Left renal cortex interstitium (tissue), 4 donors: ENCODE results near the gene PPP6R1. TPM values are rescaled to one million over a fixed set of nuclear protein-coding genes. Genes with fewer than 3 reads are reported as not detected.

Source experiments
- DNase-seq, 4 donors: peaks; one replicate each; pipeline ENCODE4 v3.0.0-alpha.2; 2013; ENCODE audit warnings: low read depth in 4 of 4, low spot score in 2 of 4, missing footprints in 1 of 4
- polyA plus RNA-seq, 4 donors: library from polyadenylated mRNA; unstranded; fragments of 120-200 nt; gene quantifications; one replicate each; pipeline ENCODE4 v1.2.1, GENCODE V29; 2013; ENCODE audit not compliant: insufficient read length in 4 of 4

Gene PPP6R1
- polyA plus RNA-seq, 4 donors: 37.3 to 61.5 (median 51.1) TPM

DNA sequence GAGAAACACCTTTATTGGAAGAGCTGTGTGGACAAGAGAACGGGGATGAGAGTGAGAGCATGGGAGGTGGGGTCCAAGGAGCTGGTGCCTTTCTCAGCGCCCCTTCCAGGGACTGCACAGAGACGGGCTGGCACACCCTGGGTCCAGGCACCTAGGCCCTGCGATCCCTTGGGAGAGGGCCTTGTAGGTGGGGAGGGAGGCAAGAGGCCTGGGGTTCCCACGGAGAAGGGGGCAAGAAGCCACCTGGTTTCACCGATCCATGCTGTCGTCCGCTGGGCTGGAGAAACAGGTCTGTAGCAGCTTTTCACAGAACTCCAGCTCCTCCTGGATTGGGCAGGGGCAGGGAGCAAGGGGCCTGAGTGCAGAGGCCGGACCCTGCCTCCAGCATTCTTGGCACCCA is 3.5 kb upstream of the PPP6R1 start:
- no peak for DNase-seq

DNA sequence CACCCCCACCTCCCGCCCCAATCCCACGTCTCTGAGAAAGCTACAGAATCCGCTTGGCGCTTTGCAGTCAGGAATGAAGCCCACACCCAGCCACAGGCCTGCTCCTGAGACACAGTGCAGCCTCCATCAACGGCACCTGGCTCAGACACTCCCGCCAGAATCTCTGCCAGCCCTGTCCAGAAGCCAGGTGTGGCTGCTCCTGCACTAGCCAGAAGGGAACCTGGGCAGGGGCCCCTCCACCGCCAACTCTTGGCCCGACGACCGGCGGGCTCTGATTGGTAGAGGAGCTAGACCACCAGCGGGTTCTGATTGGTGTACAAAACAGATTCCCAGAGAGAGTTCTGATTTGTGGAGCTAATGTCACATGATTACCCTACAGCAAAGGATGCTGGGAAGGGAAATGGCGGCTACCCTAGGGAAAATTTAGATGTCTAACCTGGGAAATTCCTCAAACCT is 2.9 kb upstream of the PPP6R1 start:
- no peak for DNase-seq

DNA sequence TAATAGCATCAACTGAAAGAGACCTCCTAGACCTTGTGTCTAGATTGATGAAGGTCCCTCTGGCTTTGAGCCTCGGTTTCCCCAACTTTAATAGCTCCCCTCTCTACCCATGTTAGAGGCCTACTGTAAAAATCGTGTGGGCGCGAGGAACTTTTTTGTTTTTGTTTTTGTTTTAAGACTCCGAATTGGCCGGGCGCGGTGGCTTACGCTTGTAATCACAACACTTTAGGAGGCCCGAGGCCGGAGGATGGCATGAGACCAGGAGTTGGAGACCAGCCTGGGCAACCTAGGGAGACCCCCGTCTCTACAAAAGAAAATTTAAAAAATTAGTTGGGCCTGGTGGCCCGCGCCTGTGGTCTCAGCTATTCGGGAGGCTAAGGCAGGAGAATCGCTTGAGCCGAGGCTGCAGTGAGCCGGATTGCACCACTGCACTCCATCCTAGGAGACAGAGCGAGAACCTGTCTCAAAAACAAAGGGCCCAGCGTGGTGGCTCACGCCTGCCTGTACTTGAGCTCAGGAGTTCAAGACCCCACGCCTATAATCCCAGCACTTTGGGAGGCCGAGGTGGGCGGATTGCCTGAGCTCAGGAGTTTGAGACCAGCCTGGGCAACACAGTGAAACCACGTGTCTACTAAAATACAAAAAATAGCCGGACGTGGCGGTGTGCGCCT is 858 bp upstream of the PPP6R1 start:
- DNase-seq: no peak

DNA sequence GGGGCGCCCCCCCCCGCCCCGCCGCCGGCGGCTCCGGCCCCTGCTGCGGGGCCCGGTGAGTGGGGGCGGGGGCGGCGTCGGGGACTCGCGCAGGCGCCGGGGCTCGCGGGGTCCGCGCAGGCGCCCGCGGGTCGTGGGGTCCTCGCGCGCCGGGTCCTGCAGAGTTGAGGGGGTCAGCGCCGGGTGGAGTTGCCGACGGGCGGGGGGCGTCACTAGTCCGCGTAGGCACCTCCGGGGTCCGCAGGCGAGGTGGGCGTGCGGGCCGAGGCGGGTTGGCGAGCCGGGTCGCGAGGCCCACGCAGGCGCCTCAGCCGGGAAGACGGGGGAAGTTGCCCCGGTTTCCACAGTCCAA is 365 bp downstream of the PPP6R1 start:
- DNase-seq: no peak

DNA sequence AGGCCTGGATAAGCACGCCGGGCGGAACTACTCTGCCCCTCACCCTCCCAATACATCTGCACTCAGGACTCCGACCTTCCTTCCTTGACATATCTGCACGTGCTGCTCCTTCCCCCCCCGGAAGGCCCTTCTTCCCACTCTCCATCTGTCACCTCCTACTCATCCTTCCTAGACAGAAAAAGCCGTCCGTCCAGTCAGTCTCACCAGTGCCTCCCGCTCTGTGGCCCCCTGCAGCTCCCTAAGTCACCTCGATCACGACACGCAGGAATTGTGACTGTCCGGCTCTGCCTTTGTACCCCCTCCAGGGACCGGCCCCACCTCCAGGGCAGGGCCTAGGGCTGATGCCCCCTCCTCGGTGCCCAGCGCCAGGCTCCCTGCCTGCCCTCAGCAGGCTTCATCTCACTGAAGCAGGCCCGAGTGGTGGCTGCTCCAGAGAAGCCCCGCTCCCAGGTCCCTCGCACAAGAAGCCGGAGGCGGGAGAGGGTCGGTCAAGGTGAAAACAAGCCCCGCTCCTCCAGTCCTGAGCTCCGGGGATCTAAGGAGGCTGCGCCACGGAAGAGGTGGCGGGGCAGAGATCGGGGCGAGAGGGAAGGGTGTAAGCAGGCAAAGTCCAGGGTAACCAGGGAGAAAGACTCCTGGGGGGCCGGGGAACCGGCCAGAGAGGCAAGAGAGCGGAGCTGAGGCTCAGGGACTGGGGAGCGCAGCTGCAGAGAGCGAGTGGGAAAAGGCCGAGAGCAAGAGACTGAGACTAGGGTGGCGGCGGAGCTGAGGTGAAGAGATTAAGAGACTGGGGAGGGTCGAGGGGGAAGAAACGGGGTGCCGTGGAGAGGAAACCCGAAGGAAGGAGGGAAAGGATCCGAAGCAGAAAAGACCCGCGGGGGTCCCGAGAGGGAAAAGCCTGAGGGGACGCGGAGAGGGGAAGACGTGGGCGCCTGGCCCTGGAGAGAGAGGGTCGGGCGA is 1.1 kb downstream of the PPP6R1 start:
- no peak for DNase-seq

DNA sequence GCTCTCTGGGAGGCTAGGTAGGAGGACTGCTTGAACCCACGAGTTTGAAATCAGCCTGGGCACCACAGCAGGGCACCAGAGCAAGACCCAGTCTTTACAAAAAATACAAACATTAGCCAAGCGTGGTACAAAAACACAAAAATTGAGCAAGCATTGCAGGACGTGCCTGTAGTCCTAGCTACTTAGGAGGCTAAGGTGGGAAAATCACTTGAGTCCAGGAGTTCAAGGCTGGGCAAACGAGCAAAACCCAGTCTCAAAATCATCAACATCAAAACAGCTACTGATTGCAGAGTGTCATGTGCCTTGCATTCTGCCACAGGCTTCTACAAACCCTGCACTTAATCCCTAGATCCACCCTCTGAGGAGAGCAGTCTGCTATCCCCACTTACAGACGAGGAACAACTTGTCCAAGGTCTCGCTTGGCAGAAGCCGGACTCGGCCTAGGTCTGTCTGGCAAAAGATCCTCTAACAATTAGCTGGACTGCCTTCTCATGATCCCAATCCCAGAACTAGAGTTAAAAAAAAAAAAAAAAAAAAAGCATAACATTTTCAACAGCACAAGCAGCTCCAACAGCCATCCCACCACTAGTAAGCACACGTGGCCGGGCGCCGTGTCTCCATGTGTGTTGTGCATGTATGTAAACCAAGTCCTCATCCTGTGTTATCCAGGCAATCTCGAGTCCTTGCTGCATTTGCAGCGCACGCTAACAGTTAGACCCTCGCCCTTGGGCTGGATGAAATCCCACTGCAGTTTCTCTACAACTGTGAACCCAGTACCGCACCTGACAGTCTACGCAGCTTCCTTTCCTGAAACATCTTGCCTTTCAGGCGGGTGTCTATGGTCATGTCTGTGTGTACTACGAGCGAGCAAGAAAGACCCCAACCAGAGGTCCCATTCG is 2.0 kb downstream of the PPP6R1 start:
- no peak for DNase-seq

DNA sequence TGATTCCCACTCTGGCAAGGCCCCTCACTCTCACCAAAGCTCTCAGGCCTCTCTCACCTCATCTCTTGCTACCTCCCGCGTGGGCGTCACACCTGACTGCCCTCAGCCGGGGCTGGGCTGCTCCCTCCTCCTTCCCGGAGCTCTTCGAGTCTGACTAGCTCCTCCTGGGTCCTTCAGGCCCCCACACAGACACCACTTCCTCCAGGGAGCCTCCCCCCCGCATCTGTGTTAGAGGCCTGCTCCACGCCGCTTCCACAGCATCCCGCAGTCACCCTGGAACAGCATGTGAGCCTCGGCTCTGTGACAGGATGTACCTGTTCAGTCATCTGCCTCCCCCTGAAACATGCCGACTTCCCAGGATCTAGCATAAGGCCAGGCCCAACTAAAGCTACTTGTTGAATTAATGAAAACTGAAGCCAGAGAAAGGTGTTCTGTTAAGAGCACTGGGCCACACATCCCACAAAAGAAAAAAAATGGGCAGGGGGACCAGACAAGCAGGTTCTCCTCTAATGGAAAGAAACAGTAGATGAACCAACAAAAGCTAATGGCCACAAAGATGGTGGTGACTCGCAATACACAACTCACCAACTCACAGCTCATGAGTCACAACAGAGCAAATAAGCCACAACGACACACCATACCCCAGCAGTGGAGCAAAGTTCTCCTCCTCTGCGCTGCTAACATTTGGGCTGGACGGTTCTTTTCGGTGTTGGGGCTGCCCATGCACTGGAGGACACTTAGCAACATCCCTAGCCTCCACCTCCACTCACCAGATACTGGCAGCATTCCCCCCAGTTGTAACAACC is 3.0 kb downstream of the PPP6R1 start:
- DNase-seq: no peak

DNA sequence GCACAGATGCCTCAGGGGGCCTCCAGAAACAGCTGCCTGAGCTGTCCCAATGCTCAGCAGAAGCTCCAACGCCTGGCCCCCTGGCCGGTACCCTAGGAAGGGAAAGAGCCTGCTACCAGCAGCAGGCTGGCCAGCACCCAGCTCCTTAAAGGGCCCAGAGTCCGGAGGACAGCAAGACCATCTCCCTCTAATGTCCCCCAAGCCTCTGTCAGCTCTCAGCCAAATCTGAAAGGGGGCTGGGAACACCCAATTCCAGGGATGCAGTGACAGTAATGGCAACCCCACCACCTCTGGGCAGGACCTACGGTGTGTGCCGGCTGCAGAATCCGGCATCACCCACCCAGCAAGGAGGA is 4.2 kb downstream of the PPP6R1 start:
- no peak for DNase-seq

DNA sequence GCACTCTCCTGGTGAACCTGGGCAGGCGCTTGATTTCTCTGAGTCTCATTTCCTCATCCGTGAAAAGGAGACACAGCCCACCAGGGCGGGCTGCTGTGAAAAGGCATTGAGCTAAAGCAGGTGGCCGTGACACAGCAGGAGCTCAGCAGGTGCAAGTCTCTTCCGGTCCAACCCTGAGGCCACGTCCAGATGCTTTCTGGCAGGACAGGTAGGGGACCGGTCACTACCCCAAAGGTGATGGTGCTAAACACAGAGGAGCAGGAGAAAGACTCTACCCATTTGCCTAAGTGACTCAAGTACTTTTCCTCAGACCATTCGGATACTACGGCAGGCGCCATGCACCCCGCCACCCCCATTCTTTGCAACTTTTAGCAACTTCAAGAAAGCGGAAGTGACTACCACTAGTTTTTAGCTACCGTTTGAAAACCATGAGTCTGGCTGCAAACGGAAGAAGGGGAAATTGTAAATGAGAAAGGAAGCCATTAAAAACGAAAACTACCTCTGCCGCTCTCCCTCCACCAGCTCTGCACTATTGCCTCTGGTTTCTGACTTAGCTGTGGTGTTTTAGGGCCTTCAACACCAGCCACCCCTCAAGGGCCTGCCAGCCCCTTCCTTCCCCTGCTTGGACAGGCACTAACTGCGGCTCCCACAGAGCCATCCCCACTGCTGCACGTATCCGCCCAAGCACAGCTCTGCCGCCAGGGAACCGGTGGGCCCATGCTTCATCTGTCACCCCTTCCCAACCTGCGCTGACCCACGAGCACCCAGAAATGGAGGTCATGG is 4.8 kb downstream of the PPP6R1 start:
- no peak for DNase-seq

DNA sequence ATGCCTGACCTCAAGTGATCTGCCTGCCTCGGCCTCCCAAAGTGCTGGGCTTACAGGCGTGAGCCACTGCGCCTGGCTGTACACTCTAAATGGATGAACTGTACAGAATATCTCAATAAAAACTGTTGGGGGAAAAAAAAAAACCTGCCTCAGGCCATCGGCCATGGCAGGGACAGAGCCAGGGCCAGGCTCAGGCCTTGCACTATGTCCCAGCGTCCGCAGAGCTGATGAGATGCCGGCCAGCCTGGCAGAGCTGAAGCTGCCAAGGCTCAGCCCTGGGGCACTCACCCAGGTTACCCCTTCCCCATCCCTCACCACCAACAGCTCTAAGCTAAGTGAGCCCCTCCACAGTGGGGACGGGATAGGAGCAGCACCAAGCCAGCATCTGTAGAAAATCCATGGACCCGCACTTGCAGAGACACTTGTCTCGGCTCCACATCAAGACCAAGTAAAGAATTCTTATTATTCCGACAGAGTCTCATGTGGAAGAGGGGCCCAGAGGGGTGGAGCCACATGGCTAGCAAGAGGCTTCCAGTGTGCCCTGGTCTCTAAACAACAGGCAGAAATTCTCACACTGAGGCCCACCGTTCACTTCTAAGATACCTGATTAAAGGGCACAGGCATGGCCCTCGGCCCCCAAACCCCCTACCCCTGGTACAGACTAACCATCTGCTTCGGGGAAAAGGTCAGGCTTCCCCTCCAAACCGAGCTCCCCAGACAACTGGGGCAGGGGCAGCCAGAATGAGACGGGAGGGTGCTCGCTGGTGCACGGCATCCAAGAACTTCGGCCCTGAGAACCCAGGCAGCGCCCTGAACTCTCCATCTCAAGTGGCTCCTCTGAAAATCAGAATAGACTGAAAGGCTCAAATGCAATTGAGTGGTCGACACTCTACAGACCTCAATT is 5.8 kb downstream of the PPP6R1 start:
- DNase-seq: no peak

DNA sequence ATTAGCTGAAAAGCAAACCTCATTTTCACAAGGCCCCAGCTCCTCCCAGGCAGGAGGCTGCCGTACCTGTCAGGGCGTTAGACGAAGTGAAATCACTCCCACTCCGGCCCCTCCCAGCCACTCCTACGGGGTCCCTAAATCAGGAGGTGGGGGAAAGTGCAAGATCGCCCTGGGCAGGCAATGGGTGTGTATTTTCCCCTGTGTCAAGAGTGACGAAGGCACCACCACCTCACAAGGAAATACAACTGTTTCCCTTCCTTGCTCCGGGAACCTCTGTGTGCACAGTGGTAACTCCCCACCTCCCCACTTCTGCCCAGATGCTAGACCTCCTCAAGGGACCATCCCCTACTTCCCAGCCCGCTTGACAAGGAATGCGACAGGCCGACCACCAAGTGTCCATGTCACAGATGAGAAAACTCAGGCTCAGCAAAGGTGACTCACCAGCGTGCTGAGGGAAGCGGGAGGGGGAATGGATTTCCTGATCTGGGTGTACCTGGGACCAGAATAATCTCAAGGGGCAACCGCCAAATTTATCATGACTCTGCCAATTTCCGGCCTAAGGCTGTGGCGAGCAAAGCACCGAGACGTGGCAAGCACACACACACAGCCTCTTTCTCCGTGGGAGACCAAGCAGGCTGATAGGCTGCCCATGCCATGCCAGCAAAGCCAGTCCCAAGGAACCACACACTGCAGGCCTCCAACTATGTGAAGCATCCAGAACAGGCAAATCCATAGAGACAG is 7.3 kb downstream of the PPP6R1 start:
- no peak for DNase-seq

DNA sequence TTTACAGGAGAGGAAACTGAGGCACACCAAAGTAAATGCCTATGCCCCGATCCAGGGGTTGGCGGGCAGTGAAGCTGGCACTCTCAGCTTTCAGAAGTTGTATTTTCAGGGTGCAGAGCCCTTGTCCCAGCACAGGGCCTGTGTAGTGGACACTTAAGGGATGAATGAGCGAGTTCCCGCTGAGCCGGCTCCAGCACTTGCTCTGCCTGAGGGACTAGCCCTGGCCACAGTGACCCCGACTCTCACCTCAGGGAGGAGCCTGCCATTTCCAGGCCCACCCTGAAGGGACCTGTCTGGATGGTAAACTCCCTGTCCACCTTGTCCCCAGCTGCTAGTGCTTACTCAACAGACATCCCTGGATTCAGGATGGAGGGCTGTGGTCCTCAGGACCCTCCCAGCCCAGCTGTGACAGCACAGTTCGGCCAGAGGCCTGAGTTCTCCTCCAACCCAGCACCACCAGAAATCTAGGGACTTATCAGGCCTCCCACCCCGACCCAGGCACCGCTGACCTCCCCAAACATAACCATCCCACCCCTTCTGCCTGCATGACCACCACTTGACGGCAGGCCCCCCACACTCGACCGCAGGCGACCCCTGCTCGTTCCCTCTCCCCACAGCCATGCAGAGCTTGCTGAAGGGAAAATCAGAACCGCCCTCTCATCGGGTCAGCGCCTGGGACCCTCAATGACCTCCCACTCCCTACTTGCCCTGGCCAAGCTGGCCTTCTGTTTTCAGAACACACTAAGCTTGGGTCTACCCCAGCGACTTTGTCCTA is 8.4 kb downstream of the PPP6R1 start:
- DNase-seq: no peak

DNA sequence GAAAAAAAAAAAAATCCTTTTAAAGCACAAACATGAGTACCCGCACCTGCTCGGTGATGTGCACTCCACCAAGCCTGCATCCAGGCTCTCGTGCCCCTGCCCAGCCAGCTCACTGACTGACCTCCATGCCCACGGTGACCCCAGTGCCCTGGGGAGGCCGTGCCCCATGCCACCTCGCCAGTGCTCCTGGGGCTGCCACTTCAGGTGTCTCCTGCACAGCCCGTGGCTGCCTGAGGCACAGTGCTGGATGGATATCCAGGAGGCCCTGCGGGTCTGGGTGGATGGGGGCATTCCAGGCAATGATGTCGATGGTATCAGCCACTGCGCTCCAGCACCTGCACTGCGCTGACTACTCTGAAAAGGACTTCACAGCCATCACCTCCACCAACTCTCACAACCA is 9.0 kb downstream of the PPP6R1 start:
- no peak for DNase-seq

DNA sequence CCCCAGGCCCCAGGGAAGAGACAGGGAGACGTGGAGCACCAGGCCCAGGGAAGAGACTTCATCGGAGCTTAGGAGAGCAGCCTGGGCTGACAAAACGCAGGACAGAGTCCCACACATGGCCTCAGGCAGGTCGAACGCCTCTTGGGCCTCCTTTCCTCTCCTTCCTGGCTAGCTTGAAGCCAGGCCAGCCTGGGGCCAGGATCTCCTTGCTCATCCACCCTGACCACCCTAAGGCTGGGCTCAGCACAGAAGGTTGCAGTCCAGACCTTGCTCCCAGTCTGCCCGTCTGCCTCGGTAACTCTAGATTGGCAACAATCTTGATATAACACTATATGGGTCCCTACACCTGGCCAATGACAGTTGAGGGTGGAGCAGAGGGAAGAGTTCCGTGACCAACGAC is 10.1 kb downstream of the PPP6R1 start:
- DNase-seq: no peak

DNA sequence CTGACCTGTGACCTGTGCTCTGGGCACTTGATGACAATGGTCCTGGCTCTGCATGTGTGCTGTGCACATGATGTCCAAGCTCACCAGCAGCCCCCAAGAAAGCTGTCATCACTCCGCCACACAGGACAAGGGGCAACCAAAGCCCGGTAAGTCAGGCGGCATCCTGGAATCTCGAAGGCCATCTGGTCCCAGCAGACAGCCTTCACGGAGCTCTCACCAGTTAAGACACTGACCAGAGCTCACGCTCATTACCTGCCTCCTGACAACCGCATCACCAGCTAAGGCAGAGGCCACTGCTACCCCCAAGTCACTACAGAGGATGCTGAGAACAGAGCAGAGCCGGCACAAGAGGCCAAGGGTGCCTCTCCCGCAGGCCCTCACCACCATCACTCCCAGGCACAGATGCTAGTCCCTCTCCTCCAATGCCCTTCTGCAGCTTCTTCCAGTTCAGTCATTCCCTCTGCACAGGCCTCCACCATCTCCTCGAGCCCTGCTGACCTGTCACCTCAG is 10.6 kb downstream of the PPP6R1 start:
- no peak for DNase-seq

DNA sequence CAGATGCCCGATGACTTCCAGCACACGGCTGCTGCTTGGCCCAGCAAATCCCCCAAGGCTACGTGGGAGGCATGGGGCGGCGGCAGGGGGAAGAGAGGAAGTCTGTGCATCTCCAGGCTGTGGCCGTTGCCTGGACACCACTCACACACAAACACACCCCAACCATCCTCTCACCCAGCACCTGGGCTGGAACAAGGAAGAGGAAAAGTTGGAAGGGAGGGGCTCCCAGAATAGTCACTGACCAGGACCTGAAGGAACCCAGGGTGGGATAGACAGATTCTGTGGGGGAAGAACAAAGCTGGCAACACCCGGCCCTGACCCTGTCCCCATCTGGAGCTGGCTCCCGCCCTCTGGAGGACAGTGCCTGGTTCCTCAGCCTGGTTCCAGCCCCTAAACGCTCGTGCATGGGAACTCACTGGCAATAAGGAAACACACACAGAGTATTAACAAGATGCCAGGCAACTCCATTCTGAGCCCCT is 11.2 kb downstream of the PPP6R1 start:
- no peak for DNase-seq
